ENCODE data around the gene PTPRF.

The PTPRF gene

DNA sequence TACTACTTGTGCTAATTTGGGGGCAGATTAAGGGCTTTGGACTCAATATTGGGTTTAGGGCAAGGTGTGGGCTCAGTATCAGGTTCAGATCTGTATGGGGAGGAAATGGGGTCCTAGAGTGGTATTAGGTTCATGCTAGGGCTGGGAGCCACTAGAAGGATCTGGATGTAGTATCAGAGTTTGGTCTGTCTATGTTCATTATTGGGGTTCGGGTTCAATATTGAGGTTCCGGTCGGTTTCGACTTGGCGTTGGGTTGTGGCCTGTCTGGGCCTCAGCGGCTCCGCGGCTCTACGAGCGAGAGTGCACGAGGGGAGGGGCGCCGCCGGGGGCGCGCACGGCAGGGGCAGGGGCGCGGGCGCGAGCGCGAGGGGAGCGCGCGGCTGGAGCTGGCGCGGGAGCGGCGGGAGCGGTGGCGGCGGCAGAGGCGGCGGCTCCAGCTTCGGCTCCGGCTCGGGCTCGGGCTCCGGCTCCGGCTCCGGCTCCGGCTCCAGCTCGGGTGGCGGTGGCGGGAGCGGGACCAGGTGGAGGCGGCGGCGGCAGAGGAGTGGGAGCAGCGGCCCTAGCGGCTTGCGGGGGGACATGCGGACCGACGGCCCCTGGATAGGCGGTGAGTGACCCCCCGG lies at the start of gene PTPRF:
Gene PTPRF, plus strand, starts transcription at position 401 of the 624 bp plus-strand sequence. CDS start 14,193 bp downstream, outside the sequence.
- peak within 1 kb of the TSS; percentile 77 for H3K27ac ChIP-seq
- TF ChIP-seq, protein P1, sequence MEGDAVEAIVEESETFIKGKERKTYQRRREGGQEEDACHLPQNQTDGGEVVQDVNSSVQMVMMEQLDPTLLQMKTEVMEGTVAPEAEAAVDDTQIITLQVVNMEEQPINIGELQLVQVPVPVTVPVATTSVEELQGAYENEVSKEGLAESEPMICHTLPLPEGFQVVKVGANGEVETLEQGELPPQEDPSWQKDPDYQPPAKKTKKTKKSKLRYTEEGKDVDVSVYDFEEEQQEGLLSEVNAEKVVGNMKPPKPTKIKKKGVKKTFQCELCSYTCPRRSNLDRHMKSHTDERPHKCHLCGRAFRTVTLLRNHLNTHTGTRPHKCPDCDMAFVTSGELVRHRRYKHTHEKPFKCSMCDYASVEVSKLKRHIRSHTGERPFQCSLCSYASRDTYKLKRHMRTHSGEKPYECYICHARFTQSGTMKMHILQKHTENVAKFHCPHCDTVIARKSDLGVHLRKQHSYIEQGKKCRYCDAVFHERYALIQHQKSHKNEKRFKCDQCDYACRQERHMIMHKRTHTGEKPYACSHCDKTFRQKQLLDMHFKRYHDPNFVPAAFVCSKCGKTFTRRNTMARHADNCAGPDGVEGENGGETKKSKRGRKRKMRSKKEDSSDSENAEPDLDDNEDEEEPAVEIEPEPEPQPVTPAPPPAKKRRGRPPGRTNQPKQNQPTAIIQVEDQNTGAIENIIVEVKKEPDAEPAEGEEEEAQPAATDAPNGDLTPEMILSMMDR (conservative IDR thresholded peaks at IDR 0.05): no peak

DNA sequence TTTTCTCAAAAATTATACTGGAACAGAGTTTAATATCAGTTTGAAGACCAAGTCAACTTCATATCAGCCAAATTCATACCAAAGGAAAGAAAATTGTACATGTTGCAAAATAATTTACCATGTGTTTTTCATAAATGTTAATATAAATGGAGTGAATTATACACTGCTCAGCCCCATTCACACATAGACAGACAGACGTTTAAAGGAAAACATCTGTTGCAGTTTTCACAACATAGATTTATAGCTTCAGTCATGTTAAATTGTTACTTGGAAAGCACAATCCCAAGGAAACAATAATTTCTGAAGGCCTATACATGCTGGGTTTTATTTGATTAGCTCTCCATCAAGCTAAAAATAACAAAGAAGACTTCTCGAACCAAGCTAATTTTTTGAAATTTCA lies 49.2 kb upstream of the PTPRF start:
- TF ChIP-seq, protein P1 (conservative IDR thresholded peaks at IDR 0.05): no peak

DNA sequence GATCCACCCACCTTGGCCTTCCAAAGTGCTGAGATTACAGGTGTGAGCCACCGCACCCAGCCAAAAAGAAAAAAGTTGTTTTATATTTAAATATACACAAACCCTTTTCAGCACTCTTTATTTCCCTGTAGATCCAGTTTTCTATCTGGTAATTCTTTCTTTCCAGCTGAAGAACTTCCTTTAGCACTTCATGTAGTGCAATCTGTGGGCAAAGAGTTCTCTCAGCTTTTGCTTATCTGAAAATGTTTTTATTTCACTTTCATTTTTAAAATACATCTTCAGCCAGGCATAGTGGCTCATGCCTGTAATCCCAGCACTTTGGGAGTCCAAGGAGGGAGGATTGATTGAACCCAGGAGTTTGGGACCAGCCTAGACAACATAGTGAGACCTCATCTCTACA lies 48.5 kb upstream of the PTPRF start:
- TF ChIP-seq, protein P1 (conservative IDR thresholded peaks at IDR 0.05): no peak
- no peak overlapping the region for H3K27ac ChIP-seq

More for the DNA sequence above, 49.2 kb upstream of the PTPRF start:
- H3K27ac ChIP-seq: no peak overlapping the region

DNA sequence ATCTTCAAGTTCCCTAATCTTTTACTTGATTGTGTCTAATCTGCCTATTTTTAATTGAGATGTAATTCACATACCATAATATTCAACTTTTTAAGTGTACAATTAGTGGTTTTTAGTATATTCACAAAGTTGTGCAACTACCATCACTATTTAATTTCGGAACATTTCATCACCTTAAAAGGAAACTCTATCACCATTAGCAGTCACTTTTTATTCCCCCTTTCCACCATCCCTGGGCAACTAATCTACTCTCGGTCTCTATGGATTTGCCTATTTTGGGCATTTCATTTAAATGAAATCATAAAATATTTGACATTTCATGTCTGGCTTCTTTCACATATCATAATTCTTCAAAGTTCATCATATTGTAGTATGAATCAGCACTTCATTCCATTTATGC lies 46.3 kb upstream of the PTPRF start:
- no peak overlapping the region for H3K27ac ChIP-seq
- TF ChIP-seq, protein P1 (conservative IDR thresholded peaks at IDR 0.05): no peak

DNA sequence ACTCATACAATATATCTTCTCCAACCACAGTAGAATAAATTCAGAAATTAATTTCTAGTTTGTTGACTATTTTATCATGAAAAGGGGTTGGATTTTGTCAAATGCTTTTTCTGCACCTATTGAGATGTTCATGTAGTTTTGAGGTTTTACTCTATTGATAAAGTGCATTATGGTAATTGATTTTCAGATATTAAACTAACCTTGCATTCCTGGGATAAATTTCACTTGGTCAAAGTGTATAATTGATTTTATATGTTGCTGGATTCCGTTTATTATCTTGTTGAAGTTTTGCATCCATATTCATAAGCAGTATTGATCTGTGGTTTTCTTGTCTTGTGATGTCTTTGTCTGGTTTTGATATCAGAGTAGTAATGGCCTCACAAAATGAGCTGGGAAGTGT lies 42.5 kb upstream of the PTPRF start:
- no peak overlapping the region for H3K27ac ChIP-seq
- TF ChIP-seq, protein P1 (conservative IDR thresholded peaks at IDR 0.05): no peak

DNA sequence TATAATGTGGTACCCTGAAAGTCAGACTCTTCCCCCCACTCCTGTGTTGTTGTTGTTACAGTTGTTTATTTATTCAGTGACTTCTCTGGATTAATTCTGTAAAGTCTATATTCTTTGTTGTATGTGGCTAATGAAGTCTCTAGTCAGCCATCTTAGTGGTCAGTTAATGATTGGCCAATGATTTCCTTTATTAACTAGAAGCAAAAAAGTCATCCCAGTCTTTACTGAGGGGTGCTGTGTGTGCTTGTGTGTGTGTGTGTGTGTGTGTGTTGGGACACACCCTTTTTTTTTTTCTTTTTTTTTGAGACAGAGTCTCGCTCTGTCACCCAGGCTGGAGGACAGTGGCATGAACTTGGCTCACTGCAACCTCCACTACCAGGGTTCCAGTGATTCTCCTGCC lies 39.6 kb upstream of the PTPRF start:
- H3K27ac ChIP-seq: no peak overlapping the region; the same call in 1 of the 2 replicates
- TF ChIP-seq, protein P1 (conservative IDR thresholded peaks at IDR 0.05): no peak

DNA sequence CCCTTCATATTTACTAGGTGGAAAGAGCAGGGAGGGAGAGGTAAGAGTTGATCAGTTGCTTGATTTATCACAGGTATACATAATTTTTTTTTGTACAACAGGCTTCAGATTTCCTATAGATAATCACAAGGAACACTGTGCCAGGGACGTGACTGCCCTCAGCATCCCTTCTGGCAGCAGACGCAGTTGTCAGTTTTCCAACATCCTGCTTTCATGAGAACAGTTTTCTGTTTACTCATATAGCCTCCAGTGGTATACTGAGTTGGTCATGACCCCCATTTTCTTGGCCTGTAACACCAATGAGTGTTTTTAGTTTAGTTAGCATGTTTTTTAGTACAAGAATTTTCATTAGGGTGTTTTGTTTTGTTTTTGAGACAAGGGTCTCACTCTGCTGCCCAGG lies 37.9 kb upstream of the PTPRF start:
- TF ChIP-seq, protein P1 (conservative IDR thresholded peaks at IDR 0.05): no peak
- peak overlapping the region; percentile 69 for H3K27ac ChIP-seq

Measured in VCaP (cell line).